ENCODE measurements around the gene GPT2.

DNA sequence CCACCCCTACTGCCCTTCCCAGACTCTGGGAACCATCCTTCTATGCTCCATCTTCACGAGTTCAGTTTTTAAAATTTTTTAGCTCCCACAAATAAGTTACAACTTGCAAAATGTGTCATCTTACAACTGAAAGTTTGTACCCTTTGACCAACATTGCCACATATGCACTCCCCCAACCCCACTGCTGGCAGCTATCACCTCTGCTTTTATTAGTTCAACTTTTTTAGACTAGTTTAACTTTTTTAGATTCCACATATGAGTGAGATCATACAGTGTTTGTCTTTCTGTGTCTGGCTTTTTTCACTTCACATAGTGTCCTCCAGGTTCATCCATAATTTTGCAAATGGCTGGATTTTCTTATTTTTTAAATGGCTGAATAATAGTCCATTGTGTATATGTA lies 7.7 kb downstream of the GPT2 start:
- TF ChIP-seq, protein P1, sequence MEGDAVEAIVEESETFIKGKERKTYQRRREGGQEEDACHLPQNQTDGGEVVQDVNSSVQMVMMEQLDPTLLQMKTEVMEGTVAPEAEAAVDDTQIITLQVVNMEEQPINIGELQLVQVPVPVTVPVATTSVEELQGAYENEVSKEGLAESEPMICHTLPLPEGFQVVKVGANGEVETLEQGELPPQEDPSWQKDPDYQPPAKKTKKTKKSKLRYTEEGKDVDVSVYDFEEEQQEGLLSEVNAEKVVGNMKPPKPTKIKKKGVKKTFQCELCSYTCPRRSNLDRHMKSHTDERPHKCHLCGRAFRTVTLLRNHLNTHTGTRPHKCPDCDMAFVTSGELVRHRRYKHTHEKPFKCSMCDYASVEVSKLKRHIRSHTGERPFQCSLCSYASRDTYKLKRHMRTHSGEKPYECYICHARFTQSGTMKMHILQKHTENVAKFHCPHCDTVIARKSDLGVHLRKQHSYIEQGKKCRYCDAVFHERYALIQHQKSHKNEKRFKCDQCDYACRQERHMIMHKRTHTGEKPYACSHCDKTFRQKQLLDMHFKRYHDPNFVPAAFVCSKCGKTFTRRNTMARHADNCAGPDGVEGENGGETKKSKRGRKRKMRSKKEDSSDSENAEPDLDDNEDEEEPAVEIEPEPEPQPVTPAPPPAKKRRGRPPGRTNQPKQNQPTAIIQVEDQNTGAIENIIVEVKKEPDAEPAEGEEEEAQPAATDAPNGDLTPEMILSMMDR (conservative IDR thresholded peaks at IDR 0.05) = no peak
- no peak for TF ChIP-seq ZFX (IDR thresholded peaks at IDR 0.05)

Data from C4-2B (cell line).